Parathyroid adenoma (tissue), 2 donors: Measurements from ENCODE around the gene PCARE.
"Not testable (repeated sequence)": the region's sequence is repeated elsewhere in the genome, so short reads cannot be mapped to it uniquely, and the experiment has no call there.

Source experiments
- H2AFZ ChIP-seq: fragments of 300-600 bp; sonication (generic); one replicate; pipeline ENCODE4 v1.7.0; 2017; ENCODE audit warnings: antibody characterized with exemption, mild to moderate bottlenecking
- H3K27ac ChIP-seq: fragments of 300-600 bp; sonication (generic); one replicate; pipeline ENCODE4 v1.7.0; 2017
- H3K27me3 ChIP-seq: fragments of 300-600 bp; sonication (generic); one replicate; pipeline ENCODE4 v1.7.0; 2017; ENCODE audit warnings: low read length; ENCODE audit not compliant: control insufficient read depth, insufficient read depth
- H3K36me3 ChIP-seq: fragments of 300-600 bp; sonication (generic); one replicate; pipeline ENCODE4 v1.7.0; 2017; ENCODE audit warnings: low read length; ENCODE audit not compliant: control insufficient read depth, insufficient read depth
- H3K4me1 ChIP-seq: fragments of 300-600 bp; sonication (generic); one replicate; pipeline ENCODE4 v1.7.0; 2017; ENCODE audit warnings: control low read depth
- H3K4me2 ChIP-seq: fragments of 300-600 bp; sonication (generic); one replicate; pipeline ENCODE4 v1.7.0; 2017; ENCODE audit warnings: low read length
- H3K4me3 ChIP-seq: fragments of 300-600 bp; sonication (generic); one replicate; pipeline ENCODE4 v1.7.0; 2017; ENCODE audit warnings: low read depth, low read length
- H3K79me2 ChIP-seq: fragments of 300-600 bp; sonication (generic); one replicate; pipeline ENCODE4 v1.7.0; 2017; ENCODE audit warnings: control low read depth
- H3K9ac ChIP-seq: fragments of 300-600 bp; sonication (generic); one replicate; pipeline ENCODE4 v1.7.0; 2017; ENCODE audit warnings: mild to moderate bottlenecking
- H3K9me3 ChIP-seq: fragments of 300-600 bp; sonication (generic); one replicate; pipeline ENCODE4 v1.7.0; 2017; ENCODE audit warnings: low read length; ENCODE audit not compliant: control insufficient read depth
- TF ChIP-seq, protein P1 (sequence below): fragments of 300-600 bp; sonication (generic); IDR thresholded peaks from one replicate; pipeline ENCODE4 v1.7.0; 2017; ENCODE audit warnings: antibody characterized with exemption, mild to moderate bottlenecking
- donor health status: primary hyperparathyroidism.

Gene PCARE

GRCh38 chr2:29105375-29105774 is 31.1 kb upstream of the PCARE start:
- TF ChIP-seq, protein P1, sequence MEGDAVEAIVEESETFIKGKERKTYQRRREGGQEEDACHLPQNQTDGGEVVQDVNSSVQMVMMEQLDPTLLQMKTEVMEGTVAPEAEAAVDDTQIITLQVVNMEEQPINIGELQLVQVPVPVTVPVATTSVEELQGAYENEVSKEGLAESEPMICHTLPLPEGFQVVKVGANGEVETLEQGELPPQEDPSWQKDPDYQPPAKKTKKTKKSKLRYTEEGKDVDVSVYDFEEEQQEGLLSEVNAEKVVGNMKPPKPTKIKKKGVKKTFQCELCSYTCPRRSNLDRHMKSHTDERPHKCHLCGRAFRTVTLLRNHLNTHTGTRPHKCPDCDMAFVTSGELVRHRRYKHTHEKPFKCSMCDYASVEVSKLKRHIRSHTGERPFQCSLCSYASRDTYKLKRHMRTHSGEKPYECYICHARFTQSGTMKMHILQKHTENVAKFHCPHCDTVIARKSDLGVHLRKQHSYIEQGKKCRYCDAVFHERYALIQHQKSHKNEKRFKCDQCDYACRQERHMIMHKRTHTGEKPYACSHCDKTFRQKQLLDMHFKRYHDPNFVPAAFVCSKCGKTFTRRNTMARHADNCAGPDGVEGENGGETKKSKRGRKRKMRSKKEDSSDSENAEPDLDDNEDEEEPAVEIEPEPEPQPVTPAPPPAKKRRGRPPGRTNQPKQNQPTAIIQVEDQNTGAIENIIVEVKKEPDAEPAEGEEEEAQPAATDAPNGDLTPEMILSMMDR = no peak
- Histone ChIP-seq H3K4me1 (no peaks in the 10 kb centered on the region), H3K27me3 (no peaks in the 10 kb centered on the region), H2AFZ (peak overlapping the region; percentile 74), H3K9ac (no peak overlapping the region), H3K36me3 (no peaks in the 10 kb centered on the region), H3K27ac (no peak overlapping the region), H3K9me3 (no peaks in the 10 kb centered on the region), H3K79me2 (no peaks in the 10 kb centered on the region), H3K4me2 (no peak overlapping the region), H3K4me3 (no peak overlapping the region)

DNA sequence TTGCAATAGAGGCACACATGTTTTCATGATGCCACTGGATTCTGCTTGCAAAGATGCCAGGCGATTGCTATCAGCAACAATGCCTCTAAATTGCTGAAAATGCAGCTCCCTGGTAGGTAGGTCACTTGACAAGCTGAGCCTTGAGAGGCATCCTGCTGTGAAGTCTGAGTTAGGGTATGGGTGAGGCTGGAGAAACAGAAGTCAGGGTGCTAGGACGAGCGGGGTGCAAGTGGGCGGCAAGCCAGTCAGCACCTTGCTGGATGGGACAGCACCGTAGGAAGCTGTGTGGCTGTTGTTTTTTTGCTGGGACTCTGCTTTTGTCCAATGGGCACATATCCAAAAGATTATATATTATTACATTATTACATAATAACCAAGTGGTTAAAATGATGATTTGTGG is 30.4 kb upstream of the PCARE start:
- Histone ChIP-seq H2AFZ (no peak overlapping the region), H3K4me1 (no peaks in the 10 kb centered on the region), H3K27me3 (no peaks in the 10 kb centered on the region), H3K79me2 (no peaks in the 10 kb centered on the region), H3K36me3 (no peaks in the 10 kb centered on the region), H3K9me3 (no peaks in the 10 kb centered on the region), H3K27ac (no peak overlapping the region), H3K4me2 (no peak overlapping the region), H3K4me3 (no peak overlapping the region), H3K9ac (no peak overlapping the region)
- TF ChIP-seq, protein P1 = no peak

GRCh38 chr2:29100564-29100963 is 26.2 kb upstream of the PCARE start:
- no peak overlapping the region for H3K27ac ChIP-seq
- no peak overlapping the region for H3K9ac ChIP-seq
- no peaks in the 10 kb centered on the region for H3K9me3 ChIP-seq
- H3K36me3 ChIP-seq = no peaks in the 10 kb centered on the region
- H3K79me2 ChIP-seq = no peaks in the 10 kb centered on the region
- TF ChIP-seq, protein P1 = no peak
- H2AFZ ChIP-seq = no peak overlapping the region
- no peak overlapping the region for H3K4me2 ChIP-seq
- no peaks in the 10 kb centered on the region for H3K27me3 ChIP-seq
- no peaks in the 10 kb centered on the region for H3K4me1 ChIP-seq
- H3K4me3 ChIP-seq = no peak overlapping the region

DNA sequence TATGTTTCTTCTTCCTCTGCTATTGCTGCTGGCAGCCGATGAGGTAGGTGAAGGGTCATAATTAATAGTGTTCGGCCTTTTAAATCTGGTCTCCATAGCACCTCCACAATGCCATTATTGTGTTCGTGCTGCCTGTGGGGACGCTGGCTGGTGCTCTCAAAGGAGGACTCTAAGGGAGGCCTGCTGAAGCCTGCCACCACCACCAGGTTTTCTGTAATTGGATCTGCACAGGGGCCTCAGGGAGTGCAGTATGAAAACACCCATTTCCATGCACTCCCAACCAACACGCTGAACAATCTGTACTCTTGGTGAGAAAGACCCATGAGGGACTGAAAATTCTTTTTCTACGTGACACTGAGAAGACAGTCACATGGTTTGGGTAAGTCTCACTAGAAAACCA is 23.2 kb upstream of the PCARE start:
- Histone ChIP-seq H3K27me3 (no peaks in the 10 kb centered on the region), H3K9me3 (no peaks in the 10 kb centered on the region), H3K4me3 (no peak overlapping the region), H3K9ac (no peak overlapping the region), H2AFZ (no peak overlapping the region), H3K27ac (no peak overlapping the region), H3K4me2 (no peak overlapping the region), H3K4me1 (peaks cover 5% of the 10 kb centered on the region), H3K79me2 (no peaks in the 10 kb centered on the region), H3K36me3 (no peaks in the 10 kb centered on the region)
- TF ChIP-seq, protein P1 = no peak

DNA sequence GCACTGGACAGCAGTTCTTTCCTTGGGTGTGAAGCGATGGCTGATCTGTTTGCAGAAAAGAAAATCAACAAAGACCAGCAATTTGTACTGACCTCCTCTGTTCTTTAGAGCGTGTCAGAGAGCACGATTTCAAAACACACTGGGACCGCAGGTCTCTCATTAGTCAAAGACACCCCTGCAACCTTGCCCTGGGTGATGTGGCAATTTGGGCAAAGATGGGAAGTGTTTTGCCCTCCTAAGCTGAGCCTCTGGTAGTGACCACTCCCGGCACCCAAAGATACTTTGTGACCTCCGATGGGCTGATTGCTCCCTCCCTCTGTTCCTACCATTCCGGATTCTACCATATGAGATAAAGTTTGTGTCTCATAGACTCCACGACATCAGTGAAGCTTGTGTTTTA is 22.6 kb upstream of the PCARE start:
- H3K9ac ChIP-seq = no peak overlapping the region
- H3K27me3 ChIP-seq = no peaks in the 10 kb centered on the region
- no peaks in the 10 kb centered on the region for H3K36me3 ChIP-seq
- no peak overlapping the region for H2AFZ ChIP-seq
- H3K79me2 ChIP-seq = no peaks in the 10 kb centered on the region
- no peak overlapping the region for H3K27ac ChIP-seq
- TF ChIP-seq, protein P1 = no peak
- no peak overlapping the region for H3K4me2 ChIP-seq
- H3K9me3 ChIP-seq = no peaks in the 10 kb centered on the region
- no peak overlapping the region for H3K4me3 ChIP-seq
- H3K4me1 ChIP-seq = peaks cover 5% of the 10 kb centered on the region

GRCh38 chr2:29090311-29090710 is 16.0 kb upstream of the PCARE start:
- not testable (repeated sequence) for H2AFZ ChIP-seq, H3K27ac ChIP-seq, H3K4me1 ChIP-seq, H3K36me3 ChIP-seq, H3K4me3 ChIP-seq, H3K9me3 ChIP-seq, H3K27me3 ChIP-seq, H3K9ac ChIP-seq, H3K4me2 ChIP-seq, H3K79me2 ChIP-seq
